ENCODE measurements around the gene SGMS1.

GRCh38 chr10:50603151-50603850, 20.5 kb downstream of the SGMS1 start:
- TF ChIP-seq SIN3A (IDR thresholded peaks at IDR 0.05; ENCODE audit: borderline replicate concordance, insufficient read depth, low read length) (no peak), POLR2AphosphoS5 (IDR thresholded peaks at IDR 0.05; ENCODE audit: low read depth, low read length) (no peak), TAF1 (IDR thresholded peaks at IDR 0.05; ENCODE audit: borderline replicate concordance, insufficient read depth, low read length) (no peak), REST (IDR thresholded peaks at IDR 0.05; ENCODE audit: insufficient read depth in 1 of 2, low read depth in 2 of 2, low read length in 2 of 2) (no peak), FOXP2 (optimal IDR thresholded peaks at IDR 0.05; ENCODE audit: borderline replicate concordance, extremely low read depth, extremely low read length, insufficient read depth) (no peak)
